ENCODE results near the gene MCU.

MCU gene

GRCh38 chr10:72814099-72814790, 122.3 kb downstream of the MCU start:
- Histone ChIP-seq H3K4me3 (ENCODE audit: insufficient read depth, low read depth, low read length) (no peak overlapping the region), H3K27me3 (ENCODE audit: control insufficient read depth, insufficient read depth, low read length, poor library complexity, severe bottlenecking) (no peaks in the 10 kb centered on the region), H3K9me3 (ENCODE audit: control insufficient read depth, low read length) (no peaks in the 10 kb centered on the region), H3K4me1 (ENCODE audit: control insufficient read depth, insufficient read depth, low read length) (no peaks in the 10 kb centered on the region), H3K27ac (ENCODE audit: insufficient read depth, low read depth, low read length, poor library complexity, severe bottlenecking) (no peak overlapping the region), H3K36me3 (ENCODE audit: control insufficient read depth, insufficient read depth, low read length) (no peaks in the 10 kb centered on the region)
- WGBS, 2 experiments = 47 to 50% methylated on average over 2 of the region's 2 CpGs

- Histone ChIP-seq H3K4me3 (ENCODE audit: insufficient read depth, low read depth, low read length) (no peak overlapping the region), H3K36me3 (ENCODE audit: control insufficient read depth, insufficient read depth, low read length) (no peaks in the 10 kb centered on the region), H3K27me3 (ENCODE audit: control insufficient read depth, insufficient read depth, low read length, poor library complexity, severe bottlenecking) (no peaks in the 10 kb centered on the region), H3K27ac (ENCODE audit: insufficient read depth, low read depth, low read length, poor library complexity, severe bottlenecking) (no peak overlapping the region), H3K9me3 (ENCODE audit: control insufficient read depth, low read length) (no peaks in the 10 kb centered on the region), H3K4me1 (ENCODE audit: control insufficient read depth, insufficient read depth, low read length) (no peaks in the 10 kb centered on the region)
- WGBS, 2 experiments = 80 to 89% methylated on average over 1 of the region's 1 CpG
These were observed 124.6 kb downstream of the MCU start for GRCh38 chr10:72816565-72816964.

GRCh38 chr10:72818076-72818475, 126.1 kb downstream of the MCU start:
- Histone ChIP-seq H3K9me3 (ENCODE audit: control insufficient read depth, low read length) (no peaks in the 10 kb centered on the region), H3K27me3 (ENCODE audit: control insufficient read depth, insufficient read depth, low read length, poor library complexity, severe bottlenecking) (no peaks in the 10 kb centered on the region), H3K36me3 (ENCODE audit: control insufficient read depth, insufficient read depth, low read length) (no peaks in the 10 kb centered on the region), H3K27ac (ENCODE audit: insufficient read depth, low read depth, low read length, poor library complexity, severe bottlenecking) (no peak overlapping the region), H3K4me1 (ENCODE audit: control insufficient read depth, insufficient read depth, low read length) (no peaks in the 10 kb centered on the region), H3K4me3 (ENCODE audit: insufficient read depth, low read depth, low read length) (no peak overlapping the region)
- 93 to 96% methylated on average over 2 of the region's 2 CpGs for WGBS, 2 experiments

- Histone ChIP-seq H3K27me3 (ENCODE audit: control insufficient read depth, insufficient read depth, low read length, poor library complexity, severe bottlenecking) (no peaks in the 10 kb centered on the region), H3K9me3 (ENCODE audit: control insufficient read depth, low read length) (no peaks in the 10 kb centered on the region), H3K36me3 (ENCODE audit: control insufficient read depth, insufficient read depth, low read length) (no peaks in the 10 kb centered on the region), H3K4me1 (ENCODE audit: control insufficient read depth, insufficient read depth, low read length) (no peaks in the 10 kb centered on the region), H3K27ac (ENCODE audit: insufficient read depth, low read depth, low read length, poor library complexity, severe bottlenecking) (no peak overlapping the region), H3K4me3 (ENCODE audit: insufficient read depth, low read depth, low read length) (no peak overlapping the region)
- no CpG with 5 or more reads among the region's 1 CpG for WGBS, 2 experiments
These were observed 127.1 kb downstream of the MCU start for GRCh38 chr10:72819053-72819452.

GRCh38 chr10:72821606-72822005, 129.7 kb downstream of the MCU start:
- WGBS, 2 experiments = 84 to 90% methylated on average over 2 of the region's 2 CpGs
- H3K4me1 ChIP-seq (ENCODE audit: control insufficient read depth, insufficient read depth, low read length) = no peaks in the 10 kb centered on the region
- no peaks in the 10 kb centered on the region for H3K27me3 ChIP-seq (ENCODE audit: control insufficient read depth, insufficient read depth, low read length, poor library complexity, severe bottlenecking)
- H3K27ac ChIP-seq (ENCODE audit: insufficient read depth, low read depth, low read length, poor library complexity, severe bottlenecking) = no peak overlapping the region
- no peaks in the 10 kb centered on the region for H3K36me3 ChIP-seq (ENCODE audit: control insufficient read depth, insufficient read depth, low read length)
- H3K9me3 ChIP-seq (ENCODE audit: control insufficient read depth, low read length) = no peaks in the 10 kb centered on the region
- H3K4me3 ChIP-seq (ENCODE audit: insufficient read depth, low read depth, low read length) = no peak overlapping the region

GRCh38 chr10:72822342-72822986, 130.5 kb downstream of the MCU start:
- H3K27ac ChIP-seq (ENCODE audit: insufficient read depth, low read depth, low read length, poor library complexity, severe bottlenecking) = no peak overlapping the region
- H3K27me3 ChIP-seq (ENCODE audit: control insufficient read depth, insufficient read depth, low read length, poor library complexity, severe bottlenecking) = no peaks in the 10 kb centered on the region
- H3K4me1 ChIP-seq (ENCODE audit: control insufficient read depth, insufficient read depth, low read length) = no peaks in the 10 kb centered on the region
- WGBS, 2 experiments = 88 to 94% methylated on average over 2 to 4 of the region's 4 CpGs
- no peaks in the 10 kb centered on the region for H3K9me3 ChIP-seq (ENCODE audit: control insufficient read depth, low read length)
- H3K4me3 ChIP-seq (ENCODE audit: insufficient read depth, low read depth, low read length) = no peak overlapping the region
- no peaks in the 10 kb centered on the region for H3K36me3 ChIP-seq (ENCODE audit: control insufficient read depth, insufficient read depth, low read length)

GRCh38 chr10:72825163-72825562, 133.2 kb downstream of the MCU start:
- no peak overlapping the region for H3K4me3 ChIP-seq (ENCODE audit: insufficient read depth, low read depth, low read length)
- H3K9me3 ChIP-seq (ENCODE audit: control insufficient read depth, low read length) = no peaks in the 10 kb centered on the region
- H3K27ac ChIP-seq (ENCODE audit: insufficient read depth, low read depth, low read length, poor library complexity, severe bottlenecking) = no peak overlapping the region
- H3K27me3 ChIP-seq (ENCODE audit: control insufficient read depth, insufficient read depth, low read length, poor library complexity, severe bottlenecking) = no peaks in the 10 kb centered on the region
- no peaks in the 10 kb centered on the region for H3K36me3 ChIP-seq (ENCODE audit: control insufficient read depth, insufficient read depth, low read length)
- no peaks in the 10 kb centered on the region for H3K4me1 ChIP-seq (ENCODE audit: control insufficient read depth, insufficient read depth, low read length)

- no peak overlapping the region for H3K4me3 ChIP-seq (ENCODE audit: insufficient read depth, low read depth, low read length)
- no peaks in the 10 kb centered on the region for H3K27me3 ChIP-seq (ENCODE audit: control insufficient read depth, insufficient read depth, low read length, poor library complexity, severe bottlenecking)
- H3K4me1 ChIP-seq (ENCODE audit: control insufficient read depth, insufficient read depth, low read length) = no peaks in the 10 kb centered on the region
- no peaks in the 10 kb centered on the region for H3K9me3 ChIP-seq (ENCODE audit: control insufficient read depth, low read length)
- no peaks in the 10 kb centered on the region for H3K36me3 ChIP-seq (ENCODE audit: control insufficient read depth, insufficient read depth, low read length)
- H3K27ac ChIP-seq (ENCODE audit: insufficient read depth, low read depth, low read length, poor library complexity, severe bottlenecking) = no peak overlapping the region
These were observed 134.4 kb downstream of the MCU start for GRCh38 chr10:72826346-72826745.

GRCh38 chr10:72828294-72828693, 136.4 kb downstream of the MCU start:
- H3K27me3 ChIP-seq (ENCODE audit: control insufficient read depth, insufficient read depth, low read length, poor library complexity, severe bottlenecking) = no peaks in the 10 kb centered on the region
- no peak overlapping the region for H3K4me3 ChIP-seq (ENCODE audit: insufficient read depth, low read depth, low read length)
- H3K27ac ChIP-seq (ENCODE audit: insufficient read depth, low read depth, low read length, poor library complexity, severe bottlenecking) = no peak overlapping the region
- no peaks in the 10 kb centered on the region for H3K9me3 ChIP-seq (ENCODE audit: control insufficient read depth, low read length)
- no peaks in the 10 kb centered on the region for H3K36me3 ChIP-seq (ENCODE audit: control insufficient read depth, insufficient read depth, low read length)
- H3K4me1 ChIP-seq (ENCODE audit: control insufficient read depth, insufficient read depth, low read length) = no peaks in the 10 kb centered on the region

- H3K4me3 ChIP-seq (ENCODE audit: insufficient read depth, low read depth, low read length) = no peak overlapping the region
- H3K27me3 ChIP-seq (ENCODE audit: control insufficient read depth, insufficient read depth, low read length, poor library complexity, severe bottlenecking) = no peaks in the 10 kb centered on the region
- H3K4me1 ChIP-seq (ENCODE audit: control insufficient read depth, insufficient read depth, low read length) = no peaks in the 10 kb centered on the region
- no peaks in the 10 kb centered on the region for H3K9me3 ChIP-seq (ENCODE audit: control insufficient read depth, low read length)
- H3K27ac ChIP-seq (ENCODE audit: insufficient read depth, low read depth, low read length, poor library complexity, severe bottlenecking) = no peak overlapping the region
- no peaks in the 10 kb centered on the region for H3K36me3 ChIP-seq (ENCODE audit: control insufficient read depth, insufficient read depth, low read length)
- WGBS, 2 experiments = 64 to 74% methylated on average over 2 of the region's 2 CpGs
These were observed 138.7 kb downstream of the MCU start for GRCh38 chr10:72830625-72831024.

All from ectodermal cell (in vitro differentiated cells).